Astrocyte (in vitro differentiated cells and primary cell): ENCODE results near the gene YJU2.

ENCODE experiments used
- CTCF ChIP-seq: IDR thresholded peaks from 2 replicates; pipeline ENCODE4 v1.5.1; 2011; ENCODE audit warnings: low read depth, mild to moderate bottlenecking, inconsistent platforms, low read length, moderate library complexity; ENCODE audit not compliant: insufficient read depth
- EZH2 ChIP-seq: IDR thresholded peaks from 2 replicates; pipeline ENCODE4 v1.6.1; 2012; ENCODE audit warnings: mild to moderate bottlenecking, low read length, inconsistent platforms; ENCODE audit not compliant: insufficient read depth

GRCh38 chr19:4217429-4218264 is 29.2 kb upstream of the YJU2 start:
- no peak for TF ChIP-seq CTCF
- TF ChIP-seq EZH2 = no peak
